ENCODE measurements around the gene NMD3. TPM values are rescaled to one million over a fixed set of nuclear protein-coding genes. Genes with fewer than 3 reads are reported as not detected.
"Not testable (repeated sequence)": the region's sequence is repeated elsewhere in the genome, so short reads cannot be mapped to it uniquely, and the experiment has no call there.

NMD3 gene
- total RNA-seq, 2 experiments from 2014 or later: 65.8 to 70.8 TPM

GRCh38 chr3:161268601-161269000 lies 47.5 kb downstream of the NMD3 start:
- Mint-ChIP-seq H3K4me3 (no peak overlapping the region), H3K27ac (no peak overlapping the region), H3K36me3 (peaks cover 12% of the 10 kb centered on the region), H3K4me1 (ENCODE audit: low read depth) (peaks cover 5% of the 10 kb centered on the region), H3K9me3 (peaks cover 5% of the 10 kb centered on the region), H3K27me3 (no peaks in the 10 kb centered on the region)
- CTCF ChIA-PET: no interaction called here
- intact Hi-C loops (cut with micrococcal nuclease): no loop called here
- DNase-seq: no peak
- POLR2A ChIA-PET: no interaction called here

- Mint-ChIP-seq H3K4me1 (ENCODE audit: low read depth) (peaks cover under 1% of the 10 kb centered on the region), H3K4me3 (no peak overlapping the region), H3K27ac (no peak overlapping the region), H3K9me3 (no peaks in the 10 kb centered on the region), H3K27me3 (no peaks in the 10 kb centered on the region), H3K36me3 (peaks cover 6% of the 10 kb centered on the region)
- ChIA-PET CTCF (interaction anchor here (0.9 to 2.4 kb wide), 4 partner anchors 10 to 153 kb away, joined by 3 to 13 read pairs (median 6); no protein-coding TSS in a partner anchor), POLR2A (no interaction called here)
- intact Hi-C loops (cut with micrococcal nuclease): no loop called here
- no peak for DNase-seq
These were observed 49.9 kb downstream of the NMD3 start for GRCh38 chr3:161270991-161271390.

- no peaks in the 10 kb centered on the region for H3K4me1 Mint-ChIP-seq (ENCODE audit: low read depth)
- no peaks in the 10 kb centered on the region for H3K27me3 Mint-ChIP-seq
- POLR2A ChIA-PET: no interaction called here
- no peak overlapping the region for H3K4me3 Mint-ChIP-seq
- no peak for DNase-seq
- no peaks in the 10 kb centered on the region for H3K9me3 Mint-ChIP-seq
- intact Hi-C loops (cut with micrococcal nuclease): no loop called here
- peaks cover 12% of the 10 kb centered on the region for H3K36me3 Mint-ChIP-seq
- no peak overlapping the region for H3K27ac Mint-ChIP-seq
- CTCF ChIA-PET: interaction anchor here (0.9 to 2.4 kb wide), 5 partner anchors 11 to 152 kb away, joined by 3 to 13 read pairs (median 5); no protein-coding TSS in a partner anchor
These were observed 50.5 kb downstream of the NMD3 start for GRCh38 chr3:161271646-161272045.

GRCh38 chr3:161272524-161272923 lies 51.4 kb downstream of the NMD3 start:
- Mint-ChIP-seq H3K4me1 (ENCODE audit: low read depth) (no peaks in the 10 kb centered on the region), H3K36me3 (peaks cover 20% of the 10 kb centered on the region), H3K4me3 (no peak overlapping the region), H3K27ac (no peak overlapping the region), H3K27me3 (no peaks in the 10 kb centered on the region), H3K9me3 (peaks cover 6% of the 10 kb centered on the region)
- DNase-seq: no peak
- CTCF ChIA-PET: interaction anchor here (1.1 to 2.4 kb wide), 3 partner anchors 12 to 136 kb away, joined by 4 to 13 read pairs (median 5); no protein-coding TSS in a partner anchor
- POLR2A ChIA-PET: interaction anchor here (0.6 kb wide), 1 partner anchor 36 kb away, joined by 4 read pairs; no protein-coding TSS in a partner anchor
- intact Hi-C loops (cut with micrococcal nuclease): no loop called here

- Mint-ChIP-seq H3K4me3 (no peak overlapping the region), H3K36me3 (peaks cover 27% of the 10 kb centered on the region), H3K4me1 (ENCODE audit: low read depth) (no peaks in the 10 kb centered on the region), H3K27me3 (no peaks in the 10 kb centered on the region), H3K9me3 (peaks cover 15% of the 10 kb centered on the region), H3K27ac (no peak overlapping the region)
- ChIA-PET CTCF (interaction anchor here (1.1 to 2.6 kb wide), 19 partner anchors 10 to 565 kb away, joined by 3 to 19 read pairs (median 5); no protein-coding TSS in a partner anchor), POLR2A (no interaction called here)
- DNase-seq: peak; percentile 15
- intact Hi-C loops (cut with micrococcal nuclease): loop anchor here (1.0 to 2.0 kb wide), 5 partner anchors 136 to 331 kb away; no protein-coding TSS in a partner anchor
These were observed 52.6 kb downstream of the NMD3 start for GRCh38 chr3:161273589-161274218.

- DNase-seq: peak; percentile 40
- H3K36me3 Mint-ChIP-seq: peaks cover 27% of the 10 kb centered on the region
- ChIA-PET CTCF (interaction anchor here (0.7 to 2.7 kb wide), 38 partner anchors 9 to 567 kb away, joined by 3 to 19 read pairs (median 5); partner anchors contain the start of gene SPTSSB), POLR2A (no interaction called here)
- H3K27me3 Mint-ChIP-seq: no peaks in the 10 kb centered on the region
- no peak overlapping the region for H3K27ac Mint-ChIP-seq
- intact Hi-C loops (cut with micrococcal nuclease): loop anchor here (1.0 to 2.0 kb wide), 3 partner anchors 178 to 332 kb away; no protein-coding TSS in a partner anchor
- H3K4me1 Mint-ChIP-seq (ENCODE audit: low read depth): no peaks in the 10 kb centered on the region
- H3K4me3 Mint-ChIP-seq: no peak overlapping the region
- peaks cover 25% of the 10 kb centered on the region for H3K9me3 Mint-ChIP-seq
These were observed 53.7 kb downstream of the NMD3 start for GRCh38 chr3:161274691-161275298.

GRCh38 chr3:161275919-161276318 lies 54.8 kb downstream of the NMD3 start:
- intact Hi-C loops (cut with micrococcal nuclease): loop anchor here (2.0 kb wide), 1 partner anchor 319 kb away; no protein-coding TSS in a partner anchor
- ChIA-PET POLR2A (no interaction called here), CTCF (interaction anchor here (0.6 to 2.7 kb wide), 15 partner anchors 8 to 319 kb away, joined by 3 to 19 read pairs (median 6); partner anchors contain the start of gene SPTSSB)
- H3K4me3 Mint-ChIP-seq: no peak overlapping the region
- peaks cover 28% of the 10 kb centered on the region for H3K9me3 Mint-ChIP-seq
- H3K27me3 Mint-ChIP-seq: no peaks in the 10 kb centered on the region
- H3K27ac Mint-ChIP-seq: no peak overlapping the region
- H3K4me1 Mint-ChIP-seq (ENCODE audit: low read depth): no peaks in the 10 kb centered on the region
- peaks cover 26% of the 10 kb centered on the region for H3K36me3 Mint-ChIP-seq
- no peak for DNase-seq

GRCh38 chr3:161282387-161282786 lies 61.3 kb downstream of the NMD3 start:
- H3K9me3 Mint-ChIP-seq: peaks cover 50% of the 10 kb centered on the region
- CTCF ChIA-PET; H3K27me3 Mint-ChIP-seq; POLR2A ChIA-PET; intact Hi-C loops (cut with micrococcal nuclease); H3K4me3 Mint-ChIP-seq; H3K4me1 Mint-ChIP-seq (ENCODE audit: low read depth); H3K27ac Mint-ChIP-seq; DNase-seq: not testable (repeated sequence)
- peaks cover 11% of the 10 kb centered on the region for H3K36me3 Mint-ChIP-seq

- no peaks in the 10 kb centered on the region for H3K27me3 Mint-ChIP-seq
- no peak for DNase-seq
- CTCF ChIA-PET: interaction anchor here (1.0 to 1.9 kb wide), 3 partner anchors 10 to 124 kb away, joined by 3 to 14 read pairs (median 5); no protein-coding TSS in a partner anchor
These were observed 63.9 kb downstream of the NMD3 start for GRCh38 chr3:161284989-161285388.

GRCh38 chr3:161289174-161289573 lies 68.1 kb downstream of the NMD3 start:
- ChIA-PET CTCF (interaction anchor here (0.5 kb wide), 1 partner anchor 14 kb away, joined by 3 read pairs; no protein-coding TSS in a partner anchor), POLR2A (no interaction called here)
- Mint-ChIP-seq H3K27ac (no peak overlapping the region), H3K4me1 (ENCODE audit: low read depth) (no peaks in the 10 kb centered on the region), H3K4me3 (no peak overlapping the region), H3K36me3 (no peaks in the 10 kb centered on the region), H3K27me3 (no peaks in the 10 kb centered on the region), H3K9me3 (peaks cover 6% of the 10 kb centered on the region)
- no peak for DNase-seq
- intact Hi-C loops (cut with micrococcal nuclease): no loop called here

More at GRCh38 chr3:161284989-161285388, 63.9 kb downstream of the NMD3 start:
- no peaks in the 10 kb centered on the region for H3K4me1 Mint-ChIP-seq (ENCODE audit: low read depth)
- no peak overlapping the region for H3K4me3 Mint-ChIP-seq
- peaks cover 29% of the 10 kb centered on the region for H3K9me3 Mint-ChIP-seq
- H3K27ac Mint-ChIP-seq: no peak overlapping the region
- POLR2A ChIA-PET: no interaction called here
- H3K36me3 Mint-ChIP-seq: peaks cover 3% of the 10 kb centered on the region
- intact Hi-C loops (cut with micrococcal nuclease): no loop called here

- Mint-ChIP-seq H3K9me3 (peaks cover 9% of the 10 kb centered on the region), H3K4me1 (ENCODE audit: low read depth) (no peaks in the 10 kb centered on the region), H3K27ac (no peak overlapping the region), H3K36me3 (peaks cover under 1% of the 10 kb centered on the region), H3K4me3 (no peak overlapping the region), H3K27me3 (no peaks in the 10 kb centered on the region)
- CTCF ChIA-PET: no interaction called here
- POLR2A ChIA-PET: no interaction called here
- intact Hi-C loops (cut with micrococcal nuclease): no loop called here
- no peak for DNase-seq
These were observed 70.2 kb downstream of the NMD3 start for GRCh38 chr3:161291191-161291901.

- Mint-ChIP-seq H3K27ac (no peak overlapping the region), H3K36me3 (peaks cover 16% of the 10 kb centered on the region), H3K4me3 (no peak overlapping the region), H3K27me3 (no peaks in the 10 kb centered on the region), H3K9me3 (peaks cover 19% of the 10 kb centered on the region), H3K4me1 (ENCODE audit: low read depth) (no peaks in the 10 kb centered on the region)
- CTCF ChIA-PET: interaction anchor here (1.5 to 2.0 kb wide), 2 partner anchors 8 to 19 kb away, joined by 4 to 5 read pairs; no protein-coding TSS in a partner anchor
- DNase-seq: no peak
- POLR2A ChIA-PET: no interaction called here
- intact Hi-C loops (cut with micrococcal nuclease): no loop called here
These were observed 72.3 kb downstream of the NMD3 start for GRCh38 chr3:161293381-161293780.
